ENCODE results near the gene ADSL. TPM values are rescaled to one million over a fixed set of nuclear protein-coding genes. Genes with fewer than 3 reads are reported as not detected.

Gene ADSL
- total RNA-seq, 2 donors from 2014 or later = 49.0 to 76.5 TPM

GRCh38 chr22:40330615-40331014 lies 15.7 kb upstream of the ADSL start:
- 82 to 92% methylated on average over 10 of the region's 10 CpGs for whole genome bisulfite sequencing, 2 donors
- H3K4me3 ChIP-seq = no peak overlapping the region
- H3K27ac ChIP-seq = no peak overlapping the region
- peaks cover 0 to 3% of the 10 kb centered on the region in 2 donors for H3K36me3 ChIP-seq (replicated peaks in 1 of 2; ENCODE audit: insufficient read depth in 1 of 2, low read depth in 2 of 2)
- peaks cover 5% of the 10 kb centered on the region for H3K4me1 ChIP-seq
- ATAC-seq (no peak), DNase-seq (no peak)
- intact Hi-C loops (cut with DNase I) = no loop called here
- no peak for TF ChIP-seq POLR2A (IDR thresholded peaks at IDR 0.05)
- TF ChIP-seq, protein P1, sequence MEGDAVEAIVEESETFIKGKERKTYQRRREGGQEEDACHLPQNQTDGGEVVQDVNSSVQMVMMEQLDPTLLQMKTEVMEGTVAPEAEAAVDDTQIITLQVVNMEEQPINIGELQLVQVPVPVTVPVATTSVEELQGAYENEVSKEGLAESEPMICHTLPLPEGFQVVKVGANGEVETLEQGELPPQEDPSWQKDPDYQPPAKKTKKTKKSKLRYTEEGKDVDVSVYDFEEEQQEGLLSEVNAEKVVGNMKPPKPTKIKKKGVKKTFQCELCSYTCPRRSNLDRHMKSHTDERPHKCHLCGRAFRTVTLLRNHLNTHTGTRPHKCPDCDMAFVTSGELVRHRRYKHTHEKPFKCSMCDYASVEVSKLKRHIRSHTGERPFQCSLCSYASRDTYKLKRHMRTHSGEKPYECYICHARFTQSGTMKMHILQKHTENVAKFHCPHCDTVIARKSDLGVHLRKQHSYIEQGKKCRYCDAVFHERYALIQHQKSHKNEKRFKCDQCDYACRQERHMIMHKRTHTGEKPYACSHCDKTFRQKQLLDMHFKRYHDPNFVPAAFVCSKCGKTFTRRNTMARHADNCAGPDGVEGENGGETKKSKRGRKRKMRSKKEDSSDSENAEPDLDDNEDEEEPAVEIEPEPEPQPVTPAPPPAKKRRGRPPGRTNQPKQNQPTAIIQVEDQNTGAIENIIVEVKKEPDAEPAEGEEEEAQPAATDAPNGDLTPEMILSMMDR (IDR thresholded peaks at IDR 0.05) = no peak
- H3K27me3 ChIP-seq = no peaks in the 10 kb centered on the region
- no peaks in the 10 kb centered on the region for H3K9me3 ChIP-seq

- H3K27ac ChIP-seq = no peak overlapping the region
- H3K36me3 ChIP-seq (replicated peaks in 1 of 2; ENCODE audit: insufficient read depth in 1 of 2, low read depth in 2 of 2) = peaks cover 0 to 3% of the 10 kb centered on the region in 2 donors
- peaks cover 5% of the 10 kb centered on the region for H3K4me1 ChIP-seq
- WGBS, 2 donors = 79 to 81% methylated on average over 4 of the region's 4 CpGs
- intact Hi-C loops (cut with DNase I) = no loop called here
- H3K4me3 ChIP-seq = no peak overlapping the region
- TF ChIP-seq, protein P1 (IDR thresholded peaks at IDR 0.05) = no peak
- TF ChIP-seq POLR2A (IDR thresholded peaks at IDR 0.05) = no peak
- ATAC-seq (no peak), DNase-seq (no peak)
- H3K27me3 ChIP-seq = no peaks in the 10 kb centered on the region
- no peaks in the 10 kb centered on the region for H3K9me3 ChIP-seq
These were observed 14.6 kb upstream of the ADSL start for GRCh38 chr22:40331706-40332105.

DNA sequence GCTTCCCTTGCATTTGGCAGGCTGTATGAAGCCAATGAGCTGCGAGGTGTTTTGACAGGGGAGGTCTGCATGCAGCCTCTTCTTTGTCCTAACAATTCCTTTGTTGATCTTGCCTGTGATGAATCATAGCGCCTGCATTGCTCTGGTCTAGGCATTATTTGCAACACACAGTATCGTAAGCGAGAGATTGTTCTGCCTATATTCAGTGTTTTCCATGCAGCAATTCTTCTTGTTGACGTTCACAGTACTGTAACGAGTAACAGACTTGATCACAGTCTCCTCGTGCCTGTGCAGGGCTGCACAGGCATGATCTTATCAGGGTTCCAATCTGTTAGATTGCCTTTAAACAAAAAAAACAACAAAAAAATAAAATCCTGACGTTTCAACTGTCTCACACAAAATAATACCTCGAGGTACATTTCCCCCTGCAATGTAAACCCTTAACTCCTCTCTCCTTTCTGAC lies 13.9 kb upstream of the ADSL start:
- ATAC-seq (no peak), DNase-seq (no peak)
- TF ChIP-seq POLR2A (IDR thresholded peaks at IDR 0.05) = no peak
- TF ChIP-seq, protein P1 (IDR thresholded peaks at IDR 0.05) = no peak
- Histone ChIP-seq H3K4me1 (peaks cover 5% of the 10 kb centered on the region), H3K27ac (no peak overlapping the region), H3K9me3 (no peaks in the 10 kb centered on the region), H3K36me3 (replicated peaks in 1 of 2; ENCODE audit: insufficient read depth in 1 of 2, low read depth in 2 of 2) (no peaks in the 10 kb centered on the region), H3K27me3 (no peaks in the 10 kb centered on the region), H3K4me3 (no peak overlapping the region)
- intact Hi-C loops (cut with DNase I) = no loop called here
- 75 to 77% methylated on average over 9 of the region's 9 CpGs for WGBS, 2 donors

DNA sequence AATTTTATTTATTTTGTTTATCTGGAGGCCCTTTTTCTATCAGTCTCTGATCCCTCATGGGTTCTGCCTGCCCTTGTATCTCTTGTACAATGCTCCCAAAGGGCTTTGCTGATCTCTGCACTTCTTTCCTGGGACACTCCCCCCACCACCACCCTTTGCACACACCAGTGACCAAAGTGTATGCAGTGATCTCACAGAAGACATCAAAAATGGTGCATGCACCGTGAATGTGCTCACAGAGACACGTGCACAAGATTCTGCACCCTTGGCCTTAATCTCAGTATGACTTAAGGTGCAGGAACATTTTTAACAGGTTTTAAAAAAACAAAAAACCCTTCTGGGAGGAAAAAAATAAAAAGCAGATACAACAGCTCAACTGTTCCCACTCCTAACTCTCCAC lies 12.2 kb upstream of the ADSL start:
- no peaks in the 10 kb centered on the region for H3K27me3 ChIP-seq
- ATAC-seq (no peak), DNase-seq (no peak)
- H3K4me1 ChIP-seq = no peaks in the 10 kb centered on the region
- H3K27ac ChIP-seq = no peak overlapping the region
- no peaks in the 10 kb centered on the region for H3K36me3 ChIP-seq (replicated peaks in 1 of 2; ENCODE audit: insufficient read depth in 1 of 2, low read depth in 2 of 2)
- TF ChIP-seq POLR2A (IDR thresholded peaks at IDR 0.05) = no peak
- TF ChIP-seq, protein P1 (IDR thresholded peaks at IDR 0.05) = no peak
- intact Hi-C loops (cut with DNase I) = no loop called here
- no peaks in the 10 kb centered on the region for H3K9me3 ChIP-seq
- no peak overlapping the region for H3K4me3 ChIP-seq
- 80 to 81% methylated on average over 2 of the region's 2 CpGs for WGBS, 2 donors

DNA sequence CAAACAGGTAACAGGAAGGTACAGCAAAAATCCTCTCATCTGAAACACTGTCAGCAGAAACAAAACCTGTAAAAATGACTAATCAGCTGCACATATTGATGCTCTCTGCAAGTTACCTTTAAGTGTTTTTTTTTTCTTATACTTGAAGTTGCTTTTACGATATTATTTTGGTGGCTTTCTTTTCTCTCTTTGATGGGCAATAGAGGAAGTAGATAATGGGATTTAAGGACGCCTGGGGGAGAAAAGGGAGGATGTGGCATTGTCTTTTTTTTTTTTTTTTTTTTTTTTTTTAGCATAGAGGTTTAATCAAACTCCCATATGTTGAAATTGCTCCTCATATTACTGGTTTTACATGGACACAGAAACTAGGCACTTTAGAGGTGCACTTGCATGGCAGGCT lies 11.4 kb upstream of the ADSL start:
- intact Hi-C loops (cut with DNase I) = no loop called here
- no peaks in the 10 kb centered on the region for H3K4me1 ChIP-seq
- TF ChIP-seq, protein P1 (IDR thresholded peaks at IDR 0.05) = no peak
- TF ChIP-seq POLR2A (IDR thresholded peaks at IDR 0.05) = no peak
- no peaks in the 10 kb centered on the region for H3K27me3 ChIP-seq
- ATAC-seq = no peak
- H3K4me3 ChIP-seq = no peak overlapping the region
- 46 to 71% methylated on average over 2 of the region's 2 CpGs for WGBS, 2 donors
- no peaks in the 10 kb centered on the region for H3K36me3 ChIP-seq (replicated peaks in 1 of 2; ENCODE audit: insufficient read depth in 1 of 2, low read depth in 2 of 2)
- DNase-seq = no peak
- no peaks in the 10 kb centered on the region for H3K9me3 ChIP-seq
- H3K27ac ChIP-seq = no peak overlapping the region
